ENCODE data around the gene ELANE. TPM values are rescaled to one million over a fixed set of nuclear protein-coding genes. Genes with fewer than 3 reads are reported as not detected.

ELANE gene
- total and polyA plus RNA-seq, 2 donors (not counting 1 experiment from before 2014, with no cell fraction given): 0.48 to 0.66 TPM

DNA sequence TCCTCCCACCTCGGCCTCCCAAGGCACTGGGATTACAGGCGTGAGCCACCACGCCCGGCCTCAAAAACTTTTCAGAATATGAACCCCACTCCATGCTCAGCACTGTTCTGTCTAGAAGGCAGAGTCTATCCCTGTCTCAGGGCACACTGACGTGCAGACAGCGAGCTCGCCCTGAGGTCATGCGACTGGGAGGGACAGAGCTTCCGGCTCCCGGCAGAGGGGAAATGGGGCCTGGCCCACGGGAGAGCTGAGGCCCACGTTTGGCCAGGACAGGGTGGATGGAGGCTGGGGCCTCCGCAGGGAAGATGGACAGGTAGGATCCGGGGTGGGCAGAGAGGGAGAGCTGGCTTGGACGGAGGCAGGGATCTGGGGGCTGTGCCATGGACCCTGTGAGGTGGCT is 27.2 kb upstream of the ELANE start:
- DNase-seq (ENCODE audit: low read depth in 2 of 2): no peak
- no peaks in the 10 kb centered on the region for H4K20me1 ChIP-seq (ENCODE audit: control insufficient read depth, extremely low read depth, insufficient read depth, low read length)
- H3K9ac ChIP-seq (ENCODE audit: insufficient read depth, low read length): no peak overlapping the region
- no peaks in the 10 kb centered on the region for H3K4me1 ChIP-seq (ENCODE audit: control insufficient read depth, extremely low read depth, insufficient read depth, low read length)
- H3K36me3 ChIP-seq (ENCODE audit: control insufficient read depth, insufficient read depth, low read length): no peaks in the 10 kb centered on the region
- no peak overlapping the region for H3K4me2 ChIP-seq (ENCODE audit: extremely low read depth, insufficient read depth, low read length)
- no peaks in the 10 kb centered on the region for H3K27me3 ChIP-seq (ENCODE audit: control insufficient read depth, insufficient read depth, low read length)
- no peak for TF ChIP-seq EZH2 (IDR thresholded peaks at IDR 0.05; ENCODE audit: low read length, missing control alignments)
- TF ChIP-seq, protein P1, sequence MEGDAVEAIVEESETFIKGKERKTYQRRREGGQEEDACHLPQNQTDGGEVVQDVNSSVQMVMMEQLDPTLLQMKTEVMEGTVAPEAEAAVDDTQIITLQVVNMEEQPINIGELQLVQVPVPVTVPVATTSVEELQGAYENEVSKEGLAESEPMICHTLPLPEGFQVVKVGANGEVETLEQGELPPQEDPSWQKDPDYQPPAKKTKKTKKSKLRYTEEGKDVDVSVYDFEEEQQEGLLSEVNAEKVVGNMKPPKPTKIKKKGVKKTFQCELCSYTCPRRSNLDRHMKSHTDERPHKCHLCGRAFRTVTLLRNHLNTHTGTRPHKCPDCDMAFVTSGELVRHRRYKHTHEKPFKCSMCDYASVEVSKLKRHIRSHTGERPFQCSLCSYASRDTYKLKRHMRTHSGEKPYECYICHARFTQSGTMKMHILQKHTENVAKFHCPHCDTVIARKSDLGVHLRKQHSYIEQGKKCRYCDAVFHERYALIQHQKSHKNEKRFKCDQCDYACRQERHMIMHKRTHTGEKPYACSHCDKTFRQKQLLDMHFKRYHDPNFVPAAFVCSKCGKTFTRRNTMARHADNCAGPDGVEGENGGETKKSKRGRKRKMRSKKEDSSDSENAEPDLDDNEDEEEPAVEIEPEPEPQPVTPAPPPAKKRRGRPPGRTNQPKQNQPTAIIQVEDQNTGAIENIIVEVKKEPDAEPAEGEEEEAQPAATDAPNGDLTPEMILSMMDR (conservative IDR thresholded peaks at IDR 0.05 in 1 of 2, IDR thresholded peaks at IDR 0.05 in 1 of 2; ENCODE audit: low read depth in 1 of 2, low read length in 2 of 2): no peak
- no peak overlapping the region for H3K4me3 ChIP-seq (replicated peaks in 1 of 4; ENCODE audit: control extremely low read depth in 1 of 4, insufficient read depth in 1 of 4, low read depth in 3 of 4, low read length in 4 of 4)
- no peaks in the 10 kb centered on the region for H3K9me3 ChIP-seq (ENCODE audit: control insufficient read depth, insufficient read depth, low read depth, low read length)
- H3K27ac ChIP-seq (ENCODE audit: insufficient read depth, low read length): no peak overlapping the region
- H2AFZ ChIP-seq (ENCODE audit: low read length): no peak overlapping the region
- no peaks in the 10 kb centered on the region for H3K79me2 ChIP-seq (ENCODE audit: control insufficient read depth, insufficient read depth, low read length)

DNA sequence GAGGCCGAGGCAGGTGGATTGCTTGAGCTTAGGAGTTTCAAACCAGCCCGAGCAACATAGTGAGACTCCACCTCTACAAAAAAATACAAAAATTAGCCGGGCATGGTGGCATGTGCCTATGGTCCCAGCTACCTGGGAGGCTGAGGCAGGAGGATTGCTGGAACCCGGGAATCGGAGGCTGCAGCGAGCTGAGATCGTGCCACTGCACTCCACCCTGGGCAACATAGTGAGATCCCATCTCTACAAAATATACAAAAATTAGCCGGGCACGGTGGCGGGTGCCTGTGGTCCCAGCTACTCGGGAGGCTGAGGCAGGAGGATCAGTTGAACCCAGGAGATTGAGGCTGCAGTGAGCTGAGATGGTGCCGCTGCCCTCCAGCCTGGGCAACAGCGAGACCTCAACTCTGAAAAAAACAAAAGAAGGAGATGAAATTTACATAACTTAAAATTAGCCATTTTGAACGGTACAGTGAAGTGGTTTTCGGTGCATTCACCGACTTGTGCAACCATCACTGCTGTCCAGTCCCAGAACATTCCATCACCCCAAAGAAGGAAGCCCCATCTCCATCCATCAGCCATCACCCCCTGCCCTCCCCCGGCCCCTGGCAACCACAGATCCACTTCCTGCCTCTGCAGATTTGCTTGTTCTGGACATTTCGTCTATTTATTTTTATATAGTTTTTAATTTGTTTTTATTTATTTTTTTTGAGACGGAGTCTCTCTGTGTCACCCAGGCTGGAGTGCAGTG is 26.0 kb upstream of the ELANE start:
- DNase-seq (ENCODE audit: low read depth in 2 of 2): peak in 1 of 2 donors; percentile 68
- Histone ChIP-seq H3K9ac (ENCODE audit: insufficient read depth, low read length) (no peak overlapping the region), H3K9me3 (ENCODE audit: control insufficient read depth, insufficient read depth, low read depth, low read length) (no peaks in the 10 kb centered on the region), H3K4me1 (ENCODE audit: control insufficient read depth, extremely low read depth, insufficient read depth, low read length) (no peaks in the 10 kb centered on the region), H3K36me3 (ENCODE audit: control insufficient read depth, insufficient read depth, low read length) (no peaks in the 10 kb centered on the region), H4K20me1 (ENCODE audit: control insufficient read depth, extremely low read depth, insufficient read depth, low read length) (no peaks in the 10 kb centered on the region), H3K27ac (ENCODE audit: insufficient read depth, low read length) (no peak overlapping the region), H2AFZ (ENCODE audit: low read length) (no peak overlapping the region), H3K79me2 (ENCODE audit: control insufficient read depth, insufficient read depth, low read length) (no peaks in the 10 kb centered on the region), H3K4me3 (replicated peaks in 1 of 4; ENCODE audit: control extremely low read depth in 1 of 4, insufficient read depth in 1 of 4, low read depth in 3 of 4, low read length in 4 of 4) (no peak overlapping the region), H3K4me2 (ENCODE audit: extremely low read depth, insufficient read depth, low read length) (no peak overlapping the region), H3K27me3 (ENCODE audit: control insufficient read depth, insufficient read depth, low read length) (no peaks in the 10 kb centered on the region)
- TF ChIP-seq, protein P1 (conservative IDR thresholded peaks at IDR 0.05 in 1 of 2, IDR thresholded peaks at IDR 0.05 in 1 of 2; ENCODE audit: low read depth in 1 of 2, low read length in 2 of 2): no peak
- TF ChIP-seq EZH2 (IDR thresholded peaks at IDR 0.05; ENCODE audit: low read length, missing control alignments): no peak

- no peak for TF ChIP-seq EZH2 (IDR thresholded peaks at IDR 0.05; ENCODE audit: low read length, missing control alignments)
- TF ChIP-seq, protein P1 (conservative IDR thresholded peaks at IDR 0.05 in 1 of 2, IDR thresholded peaks at IDR 0.05 in 1 of 2; ENCODE audit: low read depth in 1 of 2, low read length in 2 of 2): no peak
- Histone ChIP-seq H3K79me2 (ENCODE audit: control insufficient read depth, insufficient read depth, low read length) (no peaks in the 10 kb centered on the region), H3K27ac (ENCODE audit: insufficient read depth, low read length) (no peak overlapping the region), H3K27me3 (ENCODE audit: control insufficient read depth, insufficient read depth, low read length) (no peaks in the 10 kb centered on the region), H3K9ac (ENCODE audit: insufficient read depth, low read length) (no peak overlapping the region), H3K4me3 (replicated peaks in 1 of 4; ENCODE audit: control extremely low read depth in 1 of 4, insufficient read depth in 1 of 4, low read depth in 3 of 4, low read length in 4 of 4) (no peak overlapping the region), H3K9me3 (ENCODE audit: control insufficient read depth, insufficient read depth, low read depth, low read length) (no peaks in the 10 kb centered on the region), H3K36me3 (ENCODE audit: control insufficient read depth, insufficient read depth, low read length) (no peaks in the 10 kb centered on the region), H3K4me2 (ENCODE audit: extremely low read depth, insufficient read depth, low read length) (no peak overlapping the region), H3K4me1 (ENCODE audit: control insufficient read depth, extremely low read depth, insufficient read depth, low read length) (no peaks in the 10 kb centered on the region), H4K20me1 (ENCODE audit: control insufficient read depth, extremely low read depth, insufficient read depth, low read length) (no peaks in the 10 kb centered on the region), H2AFZ (ENCODE audit: low read length) (no peak overlapping the region)
- DNase-seq (ENCODE audit: low read depth in 2 of 2): no peak
These were observed 24.8 kb upstream of the ELANE start for GRCh38 chr19:827314-827709.
